ENCODE data around the gene GGT6.

Gene GGT6

DNA sequence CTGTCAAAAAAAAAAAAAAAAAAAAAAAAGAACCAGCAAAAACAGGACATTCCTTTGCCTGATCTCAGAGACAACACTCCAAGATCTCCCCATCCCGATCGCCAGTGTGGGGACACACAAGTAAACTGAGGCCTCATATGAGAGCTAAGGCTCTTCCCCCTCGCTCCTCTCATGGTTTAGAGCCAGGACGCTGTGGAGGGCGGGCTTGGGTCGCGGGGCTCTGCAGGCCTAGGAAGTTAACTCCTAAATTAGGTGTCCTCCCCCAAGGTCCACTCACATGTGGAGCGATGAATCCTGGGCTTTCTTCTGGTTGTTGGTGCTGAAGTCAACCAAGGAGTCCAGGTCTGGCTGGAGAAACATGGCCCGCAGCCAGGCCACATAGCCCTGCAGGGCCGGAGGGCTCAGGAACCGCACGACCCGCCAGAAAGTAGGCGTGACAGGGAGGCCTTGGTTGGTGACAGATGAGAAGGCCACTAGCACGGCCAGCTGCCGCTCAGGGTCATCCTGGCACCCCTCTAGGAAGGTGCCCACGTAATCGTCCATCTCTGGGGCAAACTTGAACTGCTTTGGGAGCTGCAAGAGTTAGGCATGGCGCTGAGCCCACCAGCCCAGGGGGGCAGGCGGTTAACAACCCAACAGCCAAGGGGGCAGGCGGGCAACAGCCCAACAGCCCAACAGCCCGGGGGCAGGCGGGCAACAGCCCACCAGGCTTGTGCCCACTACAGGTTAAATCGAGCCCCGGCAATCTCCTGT is 10.4 kb downstream of the GGT6 start:
- no peak for DNase-seq

DNA sequence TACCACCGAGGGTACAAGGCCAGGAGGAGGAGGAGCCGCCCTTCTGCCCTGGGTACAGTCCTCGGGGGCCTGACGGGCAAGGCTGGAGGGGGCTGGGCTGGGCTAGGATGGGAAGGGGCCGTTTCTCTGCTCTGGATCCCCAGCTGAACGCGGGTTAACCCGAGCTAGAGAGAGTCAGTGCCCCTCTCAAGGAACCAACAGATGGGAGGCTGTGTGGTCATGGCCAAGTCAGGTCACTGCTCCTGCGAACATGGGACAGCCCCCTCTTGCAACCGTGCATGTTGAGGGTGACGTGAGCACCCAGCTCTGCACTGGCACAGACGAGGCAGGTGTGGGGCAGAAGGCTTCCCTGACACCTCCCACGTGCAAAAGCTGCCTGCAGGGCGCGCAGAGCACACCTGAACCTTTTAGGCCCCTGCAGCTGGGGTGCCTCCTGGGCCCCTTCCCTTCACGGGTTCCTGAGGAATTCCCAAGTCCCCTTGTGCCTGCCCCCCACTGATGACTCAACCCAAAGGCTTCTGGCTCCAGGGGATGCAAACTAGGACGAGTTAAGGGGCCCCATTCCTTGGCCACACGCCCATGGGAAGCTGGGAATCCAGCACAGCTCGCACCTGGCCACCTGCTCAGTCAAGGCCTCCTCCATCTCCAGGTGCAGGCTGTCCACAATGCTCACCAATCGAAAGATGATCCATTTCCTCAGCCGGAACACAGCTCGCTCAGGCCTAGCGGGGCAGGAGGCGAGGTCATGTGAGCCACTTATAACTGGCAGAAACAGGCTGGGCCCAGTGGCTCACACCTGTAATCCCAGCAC is 11.5 kb downstream of the GGT6 start:
- no peak for DNase-seq

DNA sequence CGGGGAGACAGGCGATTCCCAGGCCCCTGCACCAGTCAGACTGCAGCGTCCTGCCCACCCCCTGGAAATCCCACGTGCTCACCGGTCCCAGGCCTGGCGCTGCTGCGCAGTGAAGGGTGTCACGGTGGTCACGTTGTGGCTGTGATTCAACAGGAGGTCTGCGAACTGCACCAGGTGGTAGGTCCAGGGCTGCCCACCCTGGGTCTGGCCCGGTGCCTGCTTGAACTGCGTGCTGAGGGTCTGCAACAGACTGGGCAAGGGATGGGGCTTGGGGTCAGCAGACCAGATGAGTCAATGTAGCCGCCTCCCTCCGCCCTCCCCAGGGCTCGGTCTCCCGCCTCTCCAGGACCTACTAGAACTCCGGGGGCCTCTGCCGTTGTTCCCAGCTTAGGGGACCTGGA is 12.3 kb downstream of the GGT6 start:
- no peak for DNase-seq

DNA sequence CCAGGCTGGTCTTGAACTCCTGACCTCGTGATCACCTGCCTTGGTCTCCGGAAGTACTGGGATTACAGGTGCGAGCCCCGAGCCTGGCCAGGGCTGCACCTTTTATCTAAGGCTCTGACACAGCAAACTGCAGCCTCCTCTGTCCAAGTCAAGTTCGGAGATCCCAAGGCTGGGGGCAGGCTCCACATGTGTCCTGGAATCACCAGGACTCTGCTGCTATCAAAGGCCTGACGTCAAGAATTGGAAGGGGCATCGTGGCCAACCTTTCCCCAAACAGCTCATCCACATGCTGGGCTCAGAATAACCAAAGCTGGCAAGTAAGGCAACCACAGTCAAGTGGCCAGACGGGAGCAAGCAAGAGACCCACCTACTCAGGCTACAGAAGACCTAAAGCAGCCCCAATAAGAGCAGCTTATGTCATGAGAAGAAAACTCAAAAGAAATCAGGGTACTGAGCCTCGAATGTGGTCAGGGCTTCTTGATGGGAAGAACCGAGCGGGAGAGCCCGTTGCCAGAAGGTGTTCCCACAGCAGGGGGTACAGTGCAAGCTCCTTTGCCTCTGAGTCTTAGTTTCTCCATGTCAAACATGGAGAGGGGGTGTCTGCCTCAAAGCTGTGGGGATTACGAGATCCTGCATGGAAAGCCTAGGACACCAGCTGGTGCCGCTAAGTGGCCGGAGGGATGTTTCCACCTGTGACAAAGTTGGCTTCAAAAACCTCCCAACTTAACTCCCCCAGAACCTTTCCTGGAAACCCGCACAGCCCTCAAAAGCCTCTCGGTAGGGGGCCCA is 13.1 kb downstream of the GGT6 start:
- DNase-seq: no peak

DNA sequence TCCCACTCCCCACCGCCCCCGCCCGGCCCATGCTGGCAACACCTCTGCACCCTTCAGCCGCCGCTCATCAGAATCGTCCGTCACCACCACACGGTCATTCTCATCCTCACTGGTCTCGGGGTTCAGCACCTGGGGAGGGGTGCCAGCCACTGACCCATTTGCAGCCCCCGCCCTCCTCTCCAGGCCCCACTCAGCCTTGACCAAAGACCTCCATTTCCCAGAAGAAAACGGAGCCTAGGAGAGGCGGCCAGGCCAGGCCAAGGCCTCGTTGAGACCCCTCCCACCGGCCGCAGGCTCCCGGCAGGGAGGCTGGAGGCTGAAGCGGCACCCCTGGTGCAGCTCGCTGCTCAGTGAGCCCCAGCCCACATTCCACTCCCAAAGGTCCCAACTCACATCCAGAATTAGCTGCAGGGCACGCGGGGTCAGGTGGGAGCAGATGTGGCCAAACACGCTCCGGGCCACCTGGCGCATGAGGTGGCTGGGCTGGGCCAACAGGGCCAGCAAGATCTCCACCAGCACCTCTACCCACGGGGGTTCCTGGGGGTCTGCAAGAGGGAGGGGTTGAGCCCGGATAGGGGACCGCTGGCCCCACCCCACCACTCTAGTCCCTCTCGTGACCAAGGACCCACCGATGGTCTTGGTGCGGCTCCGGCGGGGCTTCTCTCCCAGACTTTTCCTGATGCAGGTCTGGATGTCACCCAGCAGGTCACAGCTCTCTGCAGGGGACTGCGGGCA is 15.0 kb downstream of the GGT6 start:
- DNase-seq: no peak

DNA sequence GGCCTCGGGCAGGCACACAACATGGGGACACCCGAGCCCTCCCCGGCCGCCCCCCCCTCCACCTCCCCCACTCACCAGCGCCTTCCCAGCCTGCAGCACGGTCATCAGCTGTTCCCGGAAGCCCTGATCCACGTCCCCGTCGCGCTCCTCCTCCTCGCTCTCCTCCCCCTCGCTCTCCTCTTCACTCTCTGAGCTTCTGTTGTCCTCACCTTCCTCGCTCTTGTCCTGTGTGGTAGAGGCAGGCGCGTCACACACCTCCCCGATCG is 15.5 kb downstream of the GGT6 start:
- DNase-seq: no peak

DNA sequence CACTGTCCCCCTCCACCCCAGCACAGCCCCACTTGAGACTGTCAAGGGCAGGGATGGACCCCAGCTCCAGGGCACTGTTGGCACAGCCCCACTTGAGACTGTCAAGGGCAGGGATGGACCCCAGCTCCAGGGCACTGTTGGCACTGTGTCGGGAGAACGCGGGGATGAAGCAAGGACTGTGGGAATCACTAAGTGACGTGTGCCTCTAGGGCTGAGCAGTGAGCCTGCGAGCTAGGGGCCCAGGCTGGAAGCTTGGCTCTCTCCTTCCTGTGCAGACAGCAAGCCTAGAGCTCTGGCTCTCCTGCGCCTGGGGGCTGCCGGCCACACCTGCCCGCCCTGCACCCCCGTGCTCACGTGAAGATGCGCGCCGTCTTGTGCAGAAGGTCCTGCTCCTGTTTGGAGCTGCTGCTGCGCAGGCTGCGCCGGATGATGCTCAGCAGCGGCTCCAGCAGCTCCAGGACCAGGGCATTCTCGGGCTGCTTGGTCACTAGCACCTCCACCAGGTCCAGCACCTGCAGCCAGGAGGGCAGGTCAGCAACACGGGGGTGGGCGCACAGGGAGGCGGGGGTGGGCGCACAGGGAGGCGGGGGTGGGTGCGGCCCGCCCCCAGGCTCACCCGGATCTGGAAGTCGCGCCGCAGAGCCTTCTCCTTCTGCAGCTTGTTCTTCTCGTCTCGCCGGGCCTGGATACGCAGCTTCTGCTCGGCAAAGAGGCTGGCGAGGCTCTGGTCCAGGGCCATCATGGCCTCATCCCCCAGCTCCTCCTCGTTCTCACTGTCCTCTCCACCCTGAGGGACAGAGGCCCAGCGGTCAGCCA is 16.0 kb downstream of the GGT6 start:
- DNase-seq: no peak

DNA sequence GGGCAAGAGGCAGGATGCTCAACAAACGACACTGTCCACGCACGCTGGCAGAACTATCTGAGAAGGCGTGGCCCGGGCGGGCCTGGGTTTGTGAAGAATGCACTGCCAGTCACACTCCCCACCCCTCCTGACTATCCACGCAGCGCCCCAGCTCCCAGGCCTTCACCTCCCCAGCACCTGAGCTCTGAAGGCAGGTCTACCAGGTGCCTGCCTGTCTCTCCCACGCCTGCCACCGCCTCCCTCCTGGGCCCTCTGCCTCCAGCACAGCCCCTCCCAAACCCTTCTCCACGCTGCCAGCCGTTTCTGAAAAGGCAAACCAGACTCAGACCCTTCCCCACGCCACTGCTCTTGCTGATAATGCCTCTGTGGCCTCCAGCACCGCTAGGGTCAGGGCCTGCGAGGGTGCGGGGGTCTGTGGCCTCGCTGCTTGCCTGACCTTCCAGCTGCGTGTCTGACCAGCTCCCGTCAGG is 16.8 kb downstream of the GGT6 start:
- DNase-seq: no peak

DNA sequence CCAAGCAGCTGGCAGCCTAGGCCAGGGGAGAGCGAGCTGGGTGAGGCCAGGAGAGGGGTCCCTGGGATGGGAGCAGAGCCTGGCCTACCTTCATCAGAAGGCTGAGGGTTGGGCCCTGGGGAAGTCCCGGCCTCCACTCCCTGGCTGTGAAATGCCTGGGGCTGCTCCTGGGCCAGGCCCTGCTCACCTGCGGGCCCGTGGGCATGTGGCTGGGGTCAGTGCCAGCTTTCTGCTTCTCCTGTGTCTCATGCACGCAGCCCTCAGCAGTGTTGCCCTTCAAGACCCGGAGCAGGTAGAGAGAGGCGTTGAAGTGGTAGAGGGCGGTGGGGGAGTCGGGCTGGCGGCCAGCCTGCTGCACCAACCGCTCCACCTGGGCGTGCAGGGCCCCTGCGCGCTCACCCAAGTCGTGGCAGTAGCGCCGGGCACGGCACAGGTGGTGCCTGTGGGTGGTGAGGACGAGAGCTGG is 17.6 kb downstream of the GGT6 start:
- DNase-seq: no peak

DNA sequence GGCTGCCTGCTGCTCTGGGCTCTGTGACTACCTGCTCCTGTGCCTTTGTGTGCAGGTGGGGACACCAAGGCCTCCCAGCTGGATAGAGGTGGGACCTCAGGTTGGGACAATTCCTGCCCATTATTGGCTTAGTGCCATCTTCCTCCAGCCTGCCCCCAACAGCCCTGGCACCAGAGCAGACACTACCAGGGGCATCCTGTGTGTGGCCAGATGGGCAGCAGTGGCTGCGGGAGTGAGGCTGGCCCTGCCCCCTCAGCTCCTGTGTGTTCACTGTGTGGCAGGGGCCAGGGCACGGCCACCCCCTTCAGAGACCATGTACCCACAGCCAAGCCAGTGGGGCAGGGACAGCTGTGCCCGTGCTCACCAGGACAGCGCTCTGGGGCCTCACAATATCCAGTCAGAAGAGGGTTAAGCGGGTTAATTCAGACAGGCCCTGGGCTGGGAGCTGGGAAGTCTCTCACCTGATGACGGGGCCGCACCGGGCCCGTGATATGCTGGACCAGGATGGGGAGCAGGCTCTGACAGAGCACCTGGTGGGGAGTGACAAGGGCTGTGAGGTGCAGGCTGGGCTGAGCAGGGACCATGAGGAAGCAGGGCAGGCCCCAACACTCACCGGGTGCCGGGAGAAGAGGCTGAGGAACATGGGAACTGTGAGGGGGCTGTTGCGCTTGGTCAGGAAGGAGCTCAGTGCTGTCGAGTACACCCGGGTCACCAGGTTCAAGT is 18.2 kb downstream of the GGT6 start:
- no peak for DNase-seq

DNA sequence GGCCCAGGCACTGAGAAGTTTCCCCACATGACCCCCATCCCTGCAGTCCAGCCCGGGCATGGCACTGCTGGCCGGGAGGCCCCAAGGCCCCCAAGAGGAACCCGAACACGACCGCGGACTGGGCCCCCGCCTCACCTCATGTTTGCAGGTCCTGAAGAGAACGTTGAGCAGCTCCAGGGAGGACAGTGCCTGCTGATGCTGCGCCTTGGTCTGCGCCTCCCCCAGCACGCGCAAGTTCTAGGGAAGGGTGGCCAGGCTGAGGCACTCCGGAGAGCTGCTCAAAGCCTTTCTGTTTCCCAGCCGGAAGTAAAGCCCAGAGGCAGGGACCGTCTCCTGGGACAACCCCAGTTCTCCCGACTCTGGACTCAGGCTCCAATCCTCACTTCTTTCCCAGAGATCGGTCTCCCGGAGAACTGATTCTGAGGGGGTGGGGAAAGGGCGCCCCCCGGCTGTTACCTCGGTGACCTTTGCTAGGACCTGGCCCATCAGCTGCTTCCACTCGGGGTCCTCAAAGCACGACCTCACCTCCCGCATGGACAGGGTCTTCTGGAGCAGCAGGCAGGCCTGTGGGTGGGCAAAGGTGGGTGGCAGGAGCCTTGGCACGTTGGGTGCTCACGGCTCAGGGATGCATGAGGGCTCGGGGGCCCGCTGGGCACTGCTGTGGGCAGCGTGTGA is 18.9 kb downstream of the GGT6 start:
- DNase-seq: no peak

DNA sequence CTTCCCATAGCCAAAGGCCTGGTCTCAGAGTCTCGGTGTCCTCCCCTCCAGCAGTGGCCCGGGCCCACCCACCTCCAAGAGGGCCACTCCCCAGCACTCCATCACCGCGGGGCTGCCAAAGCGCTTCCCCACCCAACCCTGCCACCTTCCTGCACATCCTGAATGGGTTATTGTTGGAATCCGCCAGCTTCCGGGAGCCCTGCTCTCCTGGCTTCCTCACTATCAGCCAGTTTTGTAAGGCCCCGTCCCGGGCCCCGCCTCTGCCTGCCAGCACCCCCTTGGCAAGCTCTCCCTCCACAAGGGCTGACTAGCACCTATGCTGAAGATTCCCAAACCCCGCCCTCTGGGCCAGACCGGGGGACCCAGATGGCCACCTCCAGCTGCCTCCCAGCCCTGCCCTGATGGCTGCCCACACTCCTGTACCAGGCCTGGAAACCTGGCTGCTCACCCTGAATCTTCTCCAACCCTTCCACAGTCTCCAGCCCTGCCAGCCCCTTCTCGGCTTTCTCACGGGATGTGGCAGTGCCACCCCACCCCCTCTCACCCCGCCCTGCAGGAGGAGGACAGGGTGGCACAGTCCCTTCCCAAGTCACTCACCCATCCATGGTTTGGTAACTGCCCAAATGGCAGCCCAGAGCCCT is 19.6 kb downstream of the GGT6 start:
- DNase-seq: no peak

DNA sequence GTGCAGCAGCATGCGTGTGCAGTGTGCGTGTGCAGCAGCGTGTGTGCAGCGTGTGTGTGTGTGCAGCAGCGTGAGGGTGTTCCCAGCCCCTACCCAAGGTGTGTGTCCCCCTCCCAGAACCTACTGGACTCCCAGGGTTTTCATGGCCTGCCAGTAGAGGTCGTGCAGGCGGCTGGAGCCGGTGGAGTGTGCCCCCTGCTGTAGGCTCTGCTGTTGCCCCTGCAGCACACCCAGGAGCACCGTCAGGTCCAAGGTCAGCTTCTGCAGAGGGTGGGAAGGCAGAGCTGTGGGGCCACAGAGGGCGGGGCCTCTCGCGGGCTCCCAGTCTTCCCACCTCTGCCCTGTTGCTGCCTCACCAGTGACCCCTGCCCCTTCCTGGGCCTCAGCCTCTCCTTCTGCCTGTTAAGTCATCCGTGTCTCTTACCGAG is 20.1 kb downstream of the GGT6 start:
- no peak for DNase-seq

DNA sequence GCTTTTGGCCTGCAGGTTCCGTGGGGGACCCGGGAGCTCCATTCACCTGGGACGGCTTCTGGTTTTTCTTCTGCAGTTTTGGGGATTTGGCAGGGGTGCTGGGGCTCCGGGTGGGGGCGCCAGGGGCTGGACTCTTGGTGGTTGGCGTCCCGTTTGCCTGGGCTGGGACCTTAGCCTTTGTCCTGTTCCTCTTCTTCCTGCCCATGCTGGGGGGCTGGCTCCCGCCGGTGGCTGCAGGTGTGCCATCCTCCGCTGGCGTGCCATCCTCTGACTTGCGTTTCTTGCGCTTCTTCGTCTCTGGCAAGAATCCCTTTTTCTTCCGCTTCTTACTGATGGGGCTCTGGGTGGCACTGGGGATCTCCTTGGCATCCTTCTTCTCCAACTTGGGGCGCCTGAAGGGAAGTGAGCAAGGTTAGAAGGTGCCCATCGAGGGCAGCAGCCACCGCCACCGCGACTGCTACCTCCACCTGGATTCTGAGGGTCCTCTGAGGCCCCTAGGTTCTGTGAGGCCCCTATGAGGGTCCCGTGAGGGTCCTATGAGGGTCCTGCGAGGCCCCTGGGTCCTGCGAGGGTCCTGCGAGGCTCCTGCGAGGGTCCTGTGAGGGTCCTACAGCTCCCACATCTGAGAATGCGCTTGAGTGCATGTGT is 20.7 kb downstream of the GGT6 start:
- no peak for DNase-seq

DNA sequence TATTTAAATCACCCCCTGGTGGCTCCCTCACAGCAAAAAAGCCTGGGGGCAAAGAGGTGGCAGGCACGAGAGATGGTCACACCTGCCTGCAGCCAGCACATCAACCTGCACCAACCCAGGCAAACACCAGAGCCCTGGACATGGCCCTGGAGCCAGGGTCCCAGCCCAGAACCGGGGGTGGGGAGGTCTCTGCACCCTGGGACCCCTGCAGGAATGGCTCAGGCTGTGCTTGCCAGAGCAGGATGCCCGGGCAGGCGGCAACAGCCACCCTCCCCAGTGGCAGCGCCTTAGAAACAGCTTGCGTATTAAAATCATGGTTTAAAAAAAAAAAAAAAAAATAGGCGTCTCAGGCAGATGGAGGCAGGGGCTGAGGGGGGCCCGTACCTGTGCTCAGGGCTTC is 21.4 kb downstream of the GGT6 start:
- no peak for DNase-seq

DNA sequence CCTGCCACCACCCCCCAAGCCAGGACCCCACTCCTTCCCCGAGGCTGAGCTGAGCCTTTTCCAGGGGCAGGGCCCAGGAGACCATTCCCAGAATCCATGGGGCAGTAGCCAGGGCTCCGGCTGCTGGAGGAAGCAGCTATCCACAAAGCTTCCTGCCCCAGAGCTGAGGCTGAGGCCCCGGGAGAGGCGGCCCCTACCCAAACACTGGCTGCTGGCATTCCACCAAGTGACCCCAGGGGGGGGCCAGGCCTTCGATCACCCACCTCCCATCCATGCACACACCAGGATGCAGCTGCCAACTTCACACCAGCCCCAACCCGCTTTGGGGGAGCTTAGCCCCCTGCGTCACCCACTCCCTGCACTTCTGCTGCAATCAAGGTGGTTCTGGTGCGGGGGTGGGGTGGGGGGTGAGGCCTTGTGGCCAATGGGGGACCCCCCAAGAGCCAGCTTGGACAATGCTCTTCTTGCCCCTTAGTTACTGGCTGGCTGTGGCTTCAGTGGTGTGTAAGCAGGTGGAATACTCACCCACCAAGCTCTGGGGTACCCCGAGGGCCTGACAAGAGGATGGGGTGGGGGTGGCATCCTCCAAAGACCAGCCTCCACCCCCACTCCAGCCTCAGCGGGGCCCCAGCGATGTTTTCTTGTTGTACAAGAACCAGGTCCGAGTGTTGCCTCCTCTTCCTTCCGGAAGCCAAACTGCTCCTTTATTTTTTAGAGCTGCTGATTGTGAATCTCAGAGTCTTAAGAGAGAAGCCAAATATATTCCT is 22.0 kb downstream of the GGT6 start:
- DNase-seq: no peak

DNA sequence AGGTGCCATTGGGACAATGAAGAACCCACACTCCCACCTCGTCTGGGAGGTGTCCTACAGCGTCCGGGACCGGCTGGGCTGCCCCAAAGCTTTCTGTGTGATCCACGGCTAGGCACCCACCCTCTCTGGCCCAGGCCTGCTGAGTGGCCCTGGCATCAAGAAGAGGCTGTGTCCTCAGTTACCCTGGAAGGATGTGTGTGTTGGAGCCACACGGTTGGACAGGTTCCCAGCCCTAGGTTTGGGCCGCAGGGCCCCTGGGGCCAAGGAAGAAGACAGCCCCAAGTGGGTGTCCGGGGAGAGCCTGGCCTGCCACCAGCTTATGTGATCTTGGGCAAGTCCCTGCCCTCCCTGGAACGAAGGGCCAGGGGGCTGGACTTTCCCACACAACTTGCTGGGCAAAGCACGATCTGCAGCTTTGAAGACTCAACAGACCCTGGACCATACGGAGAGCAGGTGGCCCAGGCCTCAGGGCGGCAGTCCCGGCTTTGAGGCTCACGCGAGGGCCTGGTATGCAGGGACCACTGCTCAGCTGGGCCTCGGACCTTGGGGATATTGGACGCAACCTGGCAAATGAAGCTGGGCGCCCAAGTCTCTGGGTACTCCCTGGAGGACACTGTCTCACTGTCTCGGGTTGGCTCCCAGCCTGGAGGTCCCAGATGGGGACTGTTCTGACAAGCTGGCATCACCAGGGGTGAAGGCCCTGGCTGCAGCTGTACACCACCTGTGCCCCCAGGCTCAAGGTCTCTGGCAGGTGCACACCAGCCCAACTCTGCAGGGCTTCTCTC is 22.7 kb downstream of the GGT6 start:
- no peak for DNase-seq
